ENCODE data around the gene NR5A1.

NR5A1 gene

DNA sequence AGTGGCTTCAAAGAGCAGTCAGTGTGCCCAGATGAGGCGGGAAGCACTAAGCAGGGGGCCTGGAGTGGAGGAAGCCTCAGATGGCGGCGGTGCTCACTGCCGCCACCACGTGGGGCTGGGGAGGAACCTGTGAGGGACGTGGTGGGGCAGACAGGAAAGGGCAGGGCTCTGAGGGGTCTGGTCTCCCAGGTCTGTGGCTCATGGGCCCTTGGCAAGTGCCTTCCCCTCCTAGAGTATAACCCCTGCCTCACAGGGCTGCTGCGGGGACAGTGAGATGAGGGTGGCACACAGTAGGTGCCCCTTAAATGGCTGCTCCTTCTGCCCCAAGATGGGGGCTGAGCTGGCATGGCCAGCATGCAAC is 26.6 kb downstream of the NR5A1 start:
- peak; percentile 79 for DNase-seq (ENCODE audit: low spot score)

DNA sequence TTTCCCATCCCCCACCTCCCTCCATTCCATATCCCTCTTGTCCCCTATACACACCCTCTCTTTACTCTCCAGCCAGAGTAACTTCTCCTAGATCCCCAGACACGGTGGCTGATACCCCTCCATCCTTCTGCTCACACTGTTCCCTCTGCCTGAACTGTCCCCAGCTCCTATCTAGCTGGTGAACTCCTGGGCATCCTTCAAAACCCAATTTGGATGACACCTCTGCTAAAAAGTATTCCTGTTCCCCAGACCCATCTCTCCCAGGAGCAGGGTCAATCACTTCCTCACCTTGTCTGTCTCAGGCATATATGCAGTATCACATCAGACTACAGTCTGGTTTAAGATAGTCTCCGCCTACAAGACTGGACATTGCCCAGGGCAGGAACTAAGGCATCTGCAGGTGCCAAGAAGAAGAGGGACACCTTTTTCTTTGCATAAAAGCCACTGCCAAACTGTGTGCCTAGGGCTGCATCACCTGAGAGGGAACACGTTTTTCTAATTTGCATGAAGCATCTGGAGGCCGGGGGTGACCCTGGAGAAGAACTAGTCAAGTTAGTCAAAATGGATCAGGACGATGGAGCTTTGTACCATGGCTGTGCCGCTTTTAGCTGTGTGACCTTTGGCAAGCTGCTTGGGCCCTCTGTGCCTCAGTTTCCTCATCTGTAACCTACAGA is 27.1 kb downstream of the NR5A1 start:
- DNase-seq (ENCODE audit: low spot score), result no peak

DNA sequence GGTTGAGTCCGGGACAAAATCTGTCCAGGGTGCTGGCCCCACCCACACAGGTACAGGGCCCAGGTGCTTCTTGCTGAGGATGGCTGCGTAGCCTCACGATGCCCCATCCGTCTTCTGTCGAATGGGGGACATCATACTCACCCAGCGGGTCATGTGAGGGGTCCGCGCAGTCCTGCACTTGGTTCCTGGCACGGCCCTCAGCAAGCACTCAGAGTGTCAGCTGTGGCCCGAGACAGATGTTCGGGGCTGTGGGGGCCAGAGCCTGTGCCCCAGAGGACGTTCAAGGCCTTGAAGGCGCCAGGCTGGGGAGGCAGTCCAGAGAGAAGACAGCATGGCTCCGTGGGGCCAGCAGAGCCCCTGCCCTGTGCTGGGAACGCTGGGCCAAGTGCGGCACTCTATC is 27.8 kb downstream of the NR5A1 start:
- DNase-seq (ENCODE audit: low spot score), result no peak

DNA sequence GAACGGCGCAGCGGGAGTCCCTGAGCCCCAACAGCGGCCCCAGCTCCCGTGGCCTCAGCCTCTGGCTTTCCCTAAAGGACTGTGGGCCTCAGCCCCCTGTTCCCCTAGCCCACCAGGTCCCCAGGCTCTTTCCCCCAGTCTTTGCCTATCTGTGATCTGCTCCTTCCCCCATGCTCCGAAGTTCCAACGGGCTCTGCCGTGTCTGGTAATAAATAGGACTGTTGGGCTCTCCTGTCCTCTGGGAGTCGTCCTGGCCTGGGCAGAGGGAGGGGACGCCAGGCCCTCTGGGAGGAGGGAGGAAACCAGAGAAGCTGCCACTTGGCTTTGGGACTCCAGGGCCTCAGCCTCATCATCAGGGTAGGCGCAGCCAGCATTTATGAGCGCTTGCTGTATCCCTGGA is 28.8 kb downstream of the NR5A1 start:
- no peak for DNase-seq (ENCODE audit: low spot score)

DNA sequence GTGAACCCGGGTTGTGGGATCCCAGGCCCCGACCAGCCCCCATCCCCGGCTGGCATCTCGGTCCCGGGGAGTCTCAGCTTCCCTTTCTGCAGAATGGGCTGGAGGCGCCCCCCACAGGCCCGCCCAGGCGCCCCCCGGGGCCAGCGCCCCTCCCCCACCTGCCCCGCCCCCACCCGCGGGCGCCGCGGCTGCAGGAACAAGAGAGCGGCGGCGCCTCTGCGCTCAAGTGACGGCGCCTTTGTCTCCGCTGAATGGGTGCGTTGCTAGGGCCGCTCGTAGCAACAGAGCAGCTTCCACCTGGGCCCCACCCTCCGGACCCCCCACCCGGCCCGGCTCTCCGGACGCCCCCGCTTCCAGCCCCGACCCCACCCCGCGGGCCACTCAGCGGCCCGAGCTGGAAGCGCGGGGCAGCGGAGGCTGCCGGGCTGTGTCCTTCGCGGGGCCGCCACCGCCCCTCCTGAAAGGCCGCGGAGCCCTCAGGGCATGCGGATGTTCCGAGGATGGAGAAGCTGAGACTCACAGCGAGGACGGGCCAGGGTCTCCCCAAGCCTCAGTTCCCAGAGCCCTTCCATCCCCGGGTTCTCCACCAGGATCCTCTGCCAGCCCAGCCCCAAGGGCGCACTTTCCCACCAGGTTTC is 29.4 kb downstream of the NR5A1 start:
- DNase-seq (ENCODE audit: low spot score), result no peak

DNA sequence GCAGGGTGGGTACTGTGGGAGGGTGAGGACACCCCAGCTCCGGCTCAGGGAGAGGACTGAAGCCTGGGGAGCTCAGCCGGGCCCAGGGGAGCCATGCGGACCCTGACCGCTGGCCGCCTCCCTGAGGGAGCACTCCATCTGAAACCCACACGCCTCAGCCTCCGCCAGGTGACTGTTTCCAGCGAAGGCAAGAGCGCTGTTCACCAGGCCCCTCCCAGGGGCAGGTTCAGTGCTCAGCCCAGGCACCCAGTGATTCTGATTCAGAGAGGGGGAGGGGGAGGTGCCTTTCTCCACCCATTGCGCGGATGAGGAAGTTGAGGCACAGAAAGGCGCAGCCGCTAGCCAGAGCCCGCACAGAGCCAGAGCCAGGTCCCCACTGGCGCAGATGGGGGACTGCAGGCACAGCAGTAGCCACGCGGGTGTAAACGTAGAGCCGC is 30.0 kb downstream of the NR5A1 start:
- no peak for DNase-seq (ENCODE audit: low spot score)

DNA sequence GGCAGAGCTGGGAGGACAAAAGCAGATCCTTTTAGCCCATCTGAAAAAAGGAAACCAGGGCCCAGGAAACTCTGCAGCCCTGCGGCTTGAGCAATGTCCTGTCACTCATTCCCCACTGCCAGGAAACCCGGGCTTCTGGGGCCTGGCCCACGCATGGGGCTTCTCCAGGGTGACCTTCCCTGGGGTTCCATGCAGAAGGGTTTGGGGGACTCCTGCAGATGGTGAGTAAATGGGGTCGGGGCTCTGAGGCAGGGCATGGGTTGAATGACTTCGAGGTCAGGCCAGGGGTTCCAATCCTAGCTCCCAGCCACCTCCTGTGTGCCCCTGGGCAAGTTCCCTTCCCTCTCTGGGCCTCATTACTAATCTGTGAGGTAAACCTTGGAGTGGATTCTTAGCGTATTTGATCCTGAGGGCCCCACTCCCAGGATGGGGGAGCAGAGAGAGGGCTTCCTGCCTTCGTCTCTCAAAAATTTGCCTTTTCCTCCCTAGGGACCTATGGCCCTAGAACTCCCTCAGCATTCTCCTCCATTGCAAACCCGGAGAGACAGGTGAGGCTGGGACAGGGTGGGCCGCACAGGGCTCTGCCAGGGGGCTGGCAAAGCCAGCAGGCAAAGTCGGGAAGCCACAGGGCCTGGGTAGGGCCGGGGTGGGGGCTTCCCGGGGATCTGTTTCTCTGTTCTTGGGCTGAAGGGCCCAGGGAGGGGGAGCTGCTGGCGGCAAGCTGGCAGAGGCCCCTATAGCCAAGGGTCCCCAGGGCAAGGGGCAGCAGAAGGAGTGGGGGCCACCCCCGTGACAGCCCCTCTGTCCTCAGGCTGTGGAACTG is 31.1 kb downstream of the NR5A1 start:
- DNase-seq (ENCODE audit: low spot score), result no peak

DNA sequence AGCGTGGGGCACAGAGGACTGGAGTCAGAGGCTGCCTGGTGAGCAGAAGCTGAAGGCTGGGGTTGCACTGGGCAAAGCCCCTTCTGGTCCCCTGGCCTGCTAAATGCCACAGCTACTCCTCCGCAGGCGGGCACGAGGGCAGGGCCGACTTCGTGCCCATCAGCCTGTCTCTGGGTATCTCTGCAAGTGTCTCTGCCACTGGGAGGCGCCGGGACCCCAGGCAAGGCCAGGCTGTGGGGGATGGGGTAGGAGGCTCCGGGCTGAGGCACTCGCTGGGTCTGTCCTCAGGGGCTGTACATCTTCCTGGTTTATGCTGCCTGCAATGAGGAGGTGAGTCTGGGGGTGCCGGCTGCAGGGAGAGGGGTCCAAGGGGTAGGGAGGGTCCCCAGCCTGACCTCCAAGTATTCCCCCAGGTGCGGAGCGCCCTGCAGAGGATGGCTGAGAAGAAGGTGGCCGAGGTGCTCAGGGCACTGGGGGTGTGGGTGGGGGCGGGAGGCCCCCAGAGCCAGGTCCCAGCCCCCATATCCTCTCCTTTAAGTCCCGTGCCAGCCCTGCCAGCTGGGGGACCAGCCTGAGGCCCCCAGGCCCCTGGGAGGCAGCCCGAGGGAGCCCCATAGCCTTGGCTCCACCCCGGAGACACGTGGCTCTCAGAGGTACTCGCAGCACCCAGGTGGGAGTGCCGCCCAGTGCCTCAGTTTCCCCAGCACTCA is 31.9 kb downstream of the NR5A1 start:
- no peak for DNase-seq (ENCODE audit: low spot score)

DNA sequence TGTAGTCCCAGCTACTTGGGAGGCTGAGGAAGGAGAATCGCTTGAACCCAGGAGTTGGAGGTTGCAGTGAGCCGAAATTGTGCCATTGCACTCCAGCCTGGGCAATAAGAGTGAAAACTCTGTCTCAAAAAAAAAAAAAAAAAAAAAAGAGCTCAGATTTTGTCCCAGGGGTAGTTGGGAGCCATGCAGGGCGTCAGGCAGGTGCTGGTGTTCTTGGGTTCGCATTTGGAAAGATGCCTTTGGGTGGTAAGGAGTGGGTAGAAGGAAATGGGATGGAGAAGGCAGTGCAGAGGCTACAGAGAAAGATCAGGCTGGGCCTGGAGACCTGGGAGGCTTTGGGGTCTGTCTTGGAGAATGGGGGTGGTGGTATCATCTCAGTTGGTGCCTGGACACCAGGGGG is 33.0 kb downstream of the NR5A1 start:
- DNase-seq (ENCODE audit: low spot score), result no peak

DNA sequence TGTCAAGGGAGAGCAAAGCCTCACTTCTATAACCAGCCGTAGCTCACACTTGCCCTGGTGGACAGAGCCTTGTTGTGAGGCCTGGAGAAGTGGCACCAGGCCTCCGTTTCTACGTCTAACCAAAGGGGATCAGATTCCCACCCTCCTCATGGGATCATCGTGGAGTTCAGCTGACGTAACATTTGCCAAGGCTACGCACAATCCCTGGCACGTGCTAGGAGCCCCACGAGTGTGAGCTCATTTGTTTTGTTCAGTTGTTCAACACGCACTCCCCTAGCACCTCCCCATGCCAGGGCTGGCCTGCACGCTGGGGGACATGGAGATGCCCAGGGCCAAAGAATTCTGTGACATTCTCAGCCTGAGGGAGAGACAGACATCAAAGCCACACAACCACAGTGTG is 33.9 kb downstream of the NR5A1 start:
- no peak for DNase-seq (ENCODE audit: low spot score)

GRCh38 chr9:124472770-124473169 is 34.4 kb downstream of the NR5A1 start:
- no peak for DNase-seq (ENCODE audit: low spot score)

GRCh38 chr9:124471761-124472160 is 35.4 kb downstream of the NR5A1 start:
- no peak for DNase-seq (ENCODE audit: low spot score)

DNA sequence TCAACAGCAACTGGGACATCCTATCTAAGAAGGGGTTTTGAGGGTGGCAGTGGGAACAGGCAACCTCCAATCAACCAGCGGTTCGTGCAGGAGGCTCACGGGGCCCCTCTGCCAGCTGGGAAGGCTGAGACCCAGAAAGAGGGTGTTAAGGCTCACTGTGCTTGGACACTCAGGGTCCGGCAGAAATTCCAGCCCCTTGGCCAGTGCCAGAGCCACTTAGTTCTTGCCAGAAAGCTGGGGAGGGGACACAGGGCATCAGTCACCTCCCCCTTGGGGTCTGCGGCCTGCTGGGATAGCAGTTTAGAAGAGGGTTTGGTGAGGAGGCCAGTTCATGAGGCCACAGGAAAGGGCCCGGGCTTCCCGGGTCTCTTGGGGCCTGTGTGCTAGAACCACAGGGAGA is 36.5 kb downstream of the NR5A1 start:
- DNase-seq (ENCODE audit: low spot score), result no peak

DNA sequence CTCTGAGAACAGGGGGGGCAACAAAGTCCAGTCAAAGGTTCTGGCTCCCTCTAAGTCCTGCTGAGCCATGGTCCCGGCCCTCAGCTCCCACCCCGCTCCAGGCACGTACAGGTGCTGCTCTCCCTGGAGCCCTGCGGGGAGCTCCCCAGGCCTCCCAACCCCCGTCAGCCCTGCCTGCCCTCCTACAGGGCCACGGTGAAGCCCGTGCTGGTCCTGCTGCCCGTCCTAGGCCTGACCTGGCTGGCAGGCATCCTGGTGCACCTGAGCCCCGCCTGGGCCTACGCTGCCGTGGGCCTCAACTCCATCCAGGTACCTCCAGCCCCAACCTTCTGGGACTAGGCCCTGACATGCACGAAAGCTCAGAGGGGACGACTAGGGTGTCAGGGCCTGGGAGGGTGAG is 36.9 kb downstream of the NR5A1 start:
- no peak for DNase-seq (ENCODE audit: low spot score)

DNA sequence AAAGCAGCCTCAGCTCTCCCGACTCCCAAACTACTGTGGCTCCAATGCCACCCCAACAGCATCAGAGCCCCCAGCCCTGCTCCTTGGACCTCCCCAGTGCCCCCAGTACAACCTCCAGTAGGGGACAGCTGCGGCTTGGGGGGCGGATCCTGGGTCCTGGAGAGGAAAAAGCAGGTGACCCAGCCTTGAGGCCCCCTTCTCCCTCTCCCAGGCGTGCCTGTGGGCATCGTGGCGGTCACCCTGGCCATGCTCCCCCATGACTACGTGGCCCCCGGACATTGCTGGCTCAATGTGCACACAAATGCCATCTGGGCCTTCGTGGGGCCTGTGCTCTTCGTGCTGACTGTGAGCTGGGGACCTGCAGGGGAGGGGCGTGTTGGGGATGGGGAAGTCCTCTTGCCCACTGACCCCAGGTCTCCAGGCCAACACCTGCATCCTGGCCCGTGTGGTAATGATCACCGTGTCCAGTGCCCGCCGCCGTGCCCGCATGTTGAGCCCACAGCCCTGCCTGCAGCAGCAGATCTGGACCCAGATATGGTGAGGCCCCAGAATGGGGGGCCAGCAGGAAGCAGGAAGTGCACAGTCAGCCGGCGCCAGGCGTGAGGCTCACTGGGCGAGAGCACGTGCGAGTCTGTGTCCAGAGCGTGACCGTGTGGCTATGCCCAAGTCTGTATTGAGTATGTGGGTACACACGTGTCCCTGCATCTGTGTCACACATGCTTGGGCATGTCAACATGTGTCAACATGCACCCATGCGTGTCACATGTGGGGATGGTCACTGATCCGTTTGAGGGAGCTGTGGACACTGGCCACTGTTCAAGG is 38.0 kb downstream of the NR5A1 start:
- DNase-seq (ENCODE audit: low spot score), result no peak

DNA sequence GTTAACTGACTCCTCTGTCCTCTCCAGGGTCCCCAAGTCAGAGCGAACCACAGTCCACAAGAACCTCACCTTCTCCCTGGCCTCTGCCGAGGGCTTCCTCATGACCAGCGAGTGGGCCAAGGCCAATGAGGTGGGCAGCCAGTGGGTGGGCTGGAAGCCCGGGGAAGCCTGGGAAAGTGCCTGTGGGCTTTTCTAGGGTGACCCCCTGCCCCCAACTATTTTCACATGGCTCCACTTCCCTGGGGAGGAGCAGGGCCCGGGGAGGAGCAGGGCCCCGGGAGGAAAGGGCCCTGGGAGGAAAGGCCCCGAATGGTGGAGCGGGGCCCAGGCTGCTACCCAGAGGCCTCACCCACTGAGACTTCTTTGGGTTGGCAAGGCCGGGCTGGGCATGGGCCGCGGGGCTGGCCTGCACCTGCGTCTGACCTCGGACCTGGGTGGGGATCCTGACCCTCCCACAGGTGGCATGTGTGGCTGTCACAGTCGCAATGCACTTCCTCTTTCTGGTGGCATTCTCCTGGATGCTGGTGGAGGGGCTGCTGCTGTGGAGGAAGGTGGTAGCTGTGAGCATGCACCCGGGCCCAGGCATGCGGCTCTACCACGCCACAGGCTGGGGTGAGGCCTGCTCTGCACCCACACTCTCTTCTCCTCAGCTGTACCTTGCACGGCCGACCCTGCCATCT is 39.0 kb downstream of the NR5A1 start:
- peak; percentile 49 for DNase-seq (ENCODE audit: low spot score)

- DNase-seq (ENCODE audit: low spot score), result no peak
Measured at GRCh38 chr9:124467410-124468060, 39.7 kb downstream of the NR5A1 start.

DNA sequence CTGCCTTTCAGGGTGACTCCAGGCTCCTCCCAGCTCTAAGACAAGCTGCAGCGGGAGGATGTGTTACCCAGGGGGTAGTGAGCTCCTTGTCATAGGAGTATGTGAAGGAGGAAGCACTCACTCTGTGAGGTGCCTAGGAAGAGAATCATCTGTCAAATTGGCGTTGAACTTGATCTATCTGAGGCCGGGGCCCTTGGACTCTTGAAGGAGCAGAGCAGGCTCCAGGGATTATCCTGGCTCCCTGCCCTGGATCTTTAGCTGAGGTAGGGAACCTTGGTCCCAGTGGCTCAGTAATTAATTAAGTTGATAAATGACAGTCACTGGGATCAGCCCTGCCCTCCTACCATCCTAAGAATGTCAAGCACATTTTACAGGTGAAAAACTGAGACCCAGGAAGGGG is 41.5 kb downstream of the NR5A1 start:
- DNase-seq (ENCODE audit: low spot score), result no peak

DNA sequence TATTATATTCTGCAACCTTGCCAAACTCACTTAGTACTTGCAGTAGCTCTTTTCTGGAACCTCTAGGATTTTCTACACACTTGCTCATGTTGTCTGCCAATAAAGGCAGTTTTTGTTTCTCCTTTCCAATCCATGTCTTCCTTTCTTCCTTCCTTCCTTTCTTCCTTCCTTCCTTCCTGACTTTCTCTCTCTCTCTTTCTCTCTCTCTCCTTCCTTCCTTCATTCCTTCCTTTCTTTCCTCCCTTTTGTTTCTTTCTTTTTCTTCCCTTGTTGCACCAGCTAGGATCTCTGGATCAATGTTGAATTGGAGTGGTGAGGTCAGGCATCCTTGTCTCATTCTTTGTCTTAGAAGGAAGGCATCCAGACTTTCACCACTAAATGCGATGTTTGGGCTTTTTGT is 44.5 kb downstream of the NR5A1 start:
- DNase-seq (ENCODE audit: low spot score), result no peak

DNA sequence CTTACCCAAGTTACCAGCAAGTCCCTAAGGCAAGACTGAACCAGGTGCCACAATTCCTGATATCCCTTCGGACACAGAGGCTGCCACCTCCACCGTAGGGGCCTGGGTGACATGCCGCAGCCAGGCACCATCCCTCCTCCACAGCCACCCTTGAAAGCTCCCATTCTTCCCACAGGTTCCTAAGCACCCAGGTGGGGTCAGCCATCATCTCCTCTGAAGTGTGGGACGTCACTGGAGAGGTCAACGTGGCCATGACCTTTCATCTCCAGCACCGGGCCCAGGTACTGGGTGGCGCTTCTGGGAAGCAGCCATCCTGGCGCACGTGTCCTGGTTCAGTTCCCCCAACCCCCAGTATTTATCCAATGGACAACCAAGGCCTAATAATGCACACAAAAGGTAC is 48.8 kb downstream of the NR5A1 start:
- DNase-seq (ENCODE audit: low spot score), result no peak
